AG04450 (cell line): Measurements from ENCODE around the gene DPF1. TPM values are rescaled to one million over a fixed set of nuclear protein-coding genes. Genes with fewer than 3 reads are reported as not detected.
"Not testable (repeated sequence)": the region's sequence is repeated elsewhere in the genome, so short reads cannot be mapped to it uniquely, and the experiment has no call there.

Experiments
- CTCF ChIA-PET: fragments of 300-600, 350-600 bp; formaldehyde crosslinking; extraction: SDS; loops from one replicate; lab custom pipeline; 2022; ENCODE audit warnings: antibody characterized with exemption, inconsistent platforms; lab: Charles Lee
- POLR2A ChIA-PET: fragments of 350-600 bp; formaldehyde crosslinking; extraction: SDS; loops from one replicate; lab custom pipeline; 2021; ENCODE audit warnings: antibody characterized with exemption, inconsistent platforms; lab: Yijun Ruan, JAX
- DNase-seq: peaks from one replicate; pipeline ENCODE4 v3.0.0-alpha.2; 2011; ENCODE audit warnings: low read depth, low spot score
- H3K27ac ChIP-seq: one replicate; pipeline ENCODE4 v1.5.1; 2012; ENCODE audit warnings: low read depth, low read length, control low read depth
- H3K27me3 ChIP-seq: one replicate; pipeline ENCODE4 v1.6.0; 2012; ENCODE audit warnings: low read length; ENCODE audit not compliant: control insufficient read depth, insufficient read depth
- H3K4me3 ChIP-seq: 2 replicates; pipeline ENCODE4 v1.5.1; 2011; ENCODE audit warnings: mild to moderate bottlenecking, low read depth, low read length, control low read depth
- H3K9me3 ChIP-seq: 2 replicates; pipeline ENCODE4 v1.5.1; 2012; ENCODE audit warnings: low read length; ENCODE audit not compliant: control insufficient read depth, insufficient read depth
- polyA plus RNA-seq: library from polyadenylated mRNA; depleted of rRNA; stranded (reverse); fragments of >200 nt; gene quantifications from 2 replicates; pipeline ENCODE4 v1.2.3, GENCODE V29; 2011
- TF ChIP-seq, protein P1 (sequence below): IDR thresholded peaks from 2 replicates; pipeline ENCODE4 v1.5.1; 2011; ENCODE audit warnings: low read depth, low read length, control low read depth, inconsistent platforms

The DPF1 gene
- polyA plus RNA-seq, 1 experiment, result 1.4 TPM

DNA sequence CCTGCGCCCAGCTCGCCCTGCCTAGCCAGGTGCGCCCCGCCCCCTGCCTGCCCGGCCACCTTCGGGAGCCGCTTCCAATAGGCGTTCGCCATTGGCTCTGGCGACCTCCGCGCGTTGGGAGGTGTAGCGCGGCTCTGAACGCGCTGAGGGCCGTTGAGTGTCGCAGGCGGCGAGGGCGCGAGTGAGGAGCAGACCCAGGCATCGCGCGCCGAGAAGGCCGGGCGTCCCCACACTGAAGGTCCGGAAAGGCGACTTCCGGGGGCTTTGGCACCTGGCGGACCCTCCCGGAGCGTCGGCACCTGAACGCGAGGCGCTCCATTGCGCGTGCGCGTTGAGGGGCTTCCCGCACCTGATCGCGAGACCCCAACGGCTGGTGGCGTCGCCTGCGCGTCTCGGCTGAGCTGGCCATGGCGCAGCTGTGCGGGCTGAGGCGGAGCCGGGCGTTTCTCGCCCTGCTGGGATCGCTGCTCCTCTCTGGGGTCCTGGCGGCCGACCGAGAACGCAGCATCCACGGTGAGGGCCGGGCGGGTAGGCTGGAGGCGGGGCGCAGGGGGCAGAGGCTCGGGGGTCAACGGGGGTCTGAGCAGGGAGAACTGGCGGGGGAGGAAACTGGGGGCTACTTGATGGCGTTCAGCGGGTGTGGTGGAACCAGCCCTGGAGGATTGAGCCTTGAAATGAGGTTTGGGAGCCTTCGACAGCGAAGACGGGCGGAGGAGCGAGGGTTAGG lies 40.6 kb upstream of the DPF1 start, which contains the start of gene SPINT2:
Gene SPINT2, plus strand, starts transcription at position 88 of the 727 bp plus-strand sequence. Its CDS starts 320 bp downstream, at position 408.
- POLR2A ChIA-PET, result no interaction called here
- Histone ChIP-seq H3K27me3 (peaks cover 3% of the 10 kb centered on the region), H3K4me3 (peak within 1 kb of the TSS; percentile 51), H3K9me3 (no peaks in the 10 kb centered on the region), H3K27ac (no peak within 1 kb of the TSS)
- no peak for DNase-seq
- CTCF ChIA-PET, result interaction anchor here (1.4 to 3.0 kb wide), 2 partner anchors 9 to 20 kb away, joined by 4 to 13 read pairs; partner anchors contain the start of gene PPP1R14A
- TF ChIP-seq, protein P1, sequence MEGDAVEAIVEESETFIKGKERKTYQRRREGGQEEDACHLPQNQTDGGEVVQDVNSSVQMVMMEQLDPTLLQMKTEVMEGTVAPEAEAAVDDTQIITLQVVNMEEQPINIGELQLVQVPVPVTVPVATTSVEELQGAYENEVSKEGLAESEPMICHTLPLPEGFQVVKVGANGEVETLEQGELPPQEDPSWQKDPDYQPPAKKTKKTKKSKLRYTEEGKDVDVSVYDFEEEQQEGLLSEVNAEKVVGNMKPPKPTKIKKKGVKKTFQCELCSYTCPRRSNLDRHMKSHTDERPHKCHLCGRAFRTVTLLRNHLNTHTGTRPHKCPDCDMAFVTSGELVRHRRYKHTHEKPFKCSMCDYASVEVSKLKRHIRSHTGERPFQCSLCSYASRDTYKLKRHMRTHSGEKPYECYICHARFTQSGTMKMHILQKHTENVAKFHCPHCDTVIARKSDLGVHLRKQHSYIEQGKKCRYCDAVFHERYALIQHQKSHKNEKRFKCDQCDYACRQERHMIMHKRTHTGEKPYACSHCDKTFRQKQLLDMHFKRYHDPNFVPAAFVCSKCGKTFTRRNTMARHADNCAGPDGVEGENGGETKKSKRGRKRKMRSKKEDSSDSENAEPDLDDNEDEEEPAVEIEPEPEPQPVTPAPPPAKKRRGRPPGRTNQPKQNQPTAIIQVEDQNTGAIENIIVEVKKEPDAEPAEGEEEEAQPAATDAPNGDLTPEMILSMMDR, result no peak

DNA sequence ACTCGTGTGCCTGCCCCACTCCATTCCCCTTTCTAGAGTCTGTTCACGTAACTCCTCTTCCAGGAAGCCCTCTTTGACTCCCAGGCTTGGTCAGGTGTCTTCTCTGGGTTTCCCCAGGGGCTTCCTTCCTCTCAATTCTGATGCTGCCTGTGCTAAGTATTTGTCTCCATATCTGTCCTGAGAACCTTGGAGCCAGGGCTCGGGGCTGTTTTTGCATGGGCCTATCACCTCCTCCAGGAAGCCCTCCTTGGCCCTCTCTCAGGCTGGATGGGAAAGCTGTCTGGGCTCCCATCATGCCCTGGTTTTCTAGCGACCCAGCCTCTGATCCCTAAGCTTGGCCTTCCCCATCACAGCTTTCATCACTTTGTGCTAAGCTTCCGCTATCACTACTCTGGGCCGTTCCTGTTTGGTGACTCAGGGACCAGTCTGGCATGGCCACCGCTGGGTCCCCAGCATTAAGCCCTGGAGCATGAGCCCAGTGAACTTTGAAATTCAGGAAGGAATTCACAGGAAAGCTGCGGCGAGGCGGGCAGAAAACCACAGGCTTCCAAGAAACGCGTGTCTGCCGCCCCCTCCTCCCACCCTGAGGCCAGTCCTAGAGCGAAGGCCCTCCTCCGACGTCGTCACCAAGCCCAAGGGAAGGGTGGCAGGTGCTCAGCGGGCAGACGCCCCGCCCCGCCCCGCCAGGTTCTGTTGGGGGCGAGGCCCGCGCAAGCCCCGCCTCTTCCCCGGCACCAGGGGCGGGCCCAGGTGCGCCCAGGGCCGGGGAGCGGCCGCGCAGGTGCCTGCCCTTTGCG lies 39.9 kb upstream of the DPF1 start:
- ChIA-PET CTCF (interaction anchor here (1.4 kb wide), 1 partner anchor 20 kb away, joined by 4 read pairs; no protein-coding TSS in a partner anchor), POLR2A (no interaction called here)
- DNase-seq, result no peak
- Histone ChIP-seq H3K27ac (no peak overlapping the region), H3K9me3 (no peaks in the 10 kb centered on the region), H3K4me3 (peak overlapping the region; percentile 51), H3K27me3 (peaks cover 3% of the 10 kb centered on the region)
- TF ChIP-seq, protein P1, result no peak

DNA sequence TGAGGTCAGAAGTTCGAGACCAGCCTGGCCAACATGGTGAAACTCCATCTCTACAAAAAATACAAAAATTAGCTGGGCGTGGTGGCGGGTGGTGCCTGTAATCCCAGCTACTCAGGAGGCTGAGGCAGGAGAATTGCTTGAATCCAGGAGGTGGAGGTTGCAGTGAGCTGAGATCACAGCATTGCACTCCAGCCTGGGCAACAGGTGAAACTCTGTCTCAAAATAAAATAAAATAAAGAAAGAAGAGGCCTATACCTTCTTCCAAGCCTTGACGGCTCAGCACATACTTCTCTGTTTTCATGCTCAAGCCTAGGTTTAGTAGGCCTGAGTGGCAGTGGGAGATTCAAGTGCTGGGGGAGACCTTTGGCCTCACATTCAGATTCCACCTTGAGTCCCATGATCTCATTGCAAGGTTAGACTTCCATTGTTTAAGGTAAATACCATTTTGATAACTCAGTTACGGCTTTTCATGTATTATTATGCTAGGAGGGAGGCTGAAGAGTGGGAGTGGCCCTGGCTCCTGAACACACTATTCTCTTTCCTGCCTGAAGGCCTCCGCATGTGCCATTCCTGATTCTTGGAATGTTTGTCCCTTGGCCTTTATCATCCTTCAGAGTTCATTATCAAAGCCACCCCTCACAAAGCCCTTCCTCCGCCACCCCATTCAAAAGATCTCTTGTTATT lies 38.7 kb upstream of the DPF1 start:
- POLR2A ChIA-PET, result no interaction called here

DNA sequence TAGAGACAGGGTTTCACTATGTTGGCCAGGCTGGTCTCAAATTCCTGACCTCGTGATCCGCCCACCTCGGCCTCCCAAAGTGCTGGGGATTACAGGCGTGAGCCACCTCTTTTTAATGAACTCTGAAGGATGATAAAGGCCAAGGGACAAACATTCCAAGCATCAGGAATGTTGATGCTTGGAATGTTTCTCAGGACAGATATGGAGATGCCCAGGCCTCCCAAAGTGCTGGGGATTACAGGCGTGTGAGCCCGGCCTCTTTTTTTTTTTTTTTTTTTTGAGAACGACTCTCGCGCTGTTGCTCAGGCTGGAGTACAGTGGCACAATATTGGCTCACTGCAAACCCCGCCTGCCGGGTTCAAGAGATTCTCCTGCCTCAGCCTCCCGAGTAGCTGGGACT lies 37.9 kb upstream of the DPF1 start:
- H3K27me3 ChIP-seq, H3K4me3 ChIP-seq, H3K9me3 ChIP-seq, DNase-seq, POLR2A ChIA-PET, CTCF ChIA-PET, H3K27ac ChIP-seq: not testable (repeated sequence)

More for the DNA sequence above, 38.7 kb upstream of the DPF1 start:
- DNase-seq, result no peak
- TF ChIP-seq, protein P1, result no peak
- no peaks in the 10 kb centered on the region for H3K9me3 ChIP-seq
- no peak overlapping the region for H3K27ac ChIP-seq
- no peak overlapping the region for H3K4me3 ChIP-seq
- H3K27me3 ChIP-seq, result peaks cover 3% of the 10 kb centered on the region
- CTCF ChIA-PET, result no interaction called here

DNA sequence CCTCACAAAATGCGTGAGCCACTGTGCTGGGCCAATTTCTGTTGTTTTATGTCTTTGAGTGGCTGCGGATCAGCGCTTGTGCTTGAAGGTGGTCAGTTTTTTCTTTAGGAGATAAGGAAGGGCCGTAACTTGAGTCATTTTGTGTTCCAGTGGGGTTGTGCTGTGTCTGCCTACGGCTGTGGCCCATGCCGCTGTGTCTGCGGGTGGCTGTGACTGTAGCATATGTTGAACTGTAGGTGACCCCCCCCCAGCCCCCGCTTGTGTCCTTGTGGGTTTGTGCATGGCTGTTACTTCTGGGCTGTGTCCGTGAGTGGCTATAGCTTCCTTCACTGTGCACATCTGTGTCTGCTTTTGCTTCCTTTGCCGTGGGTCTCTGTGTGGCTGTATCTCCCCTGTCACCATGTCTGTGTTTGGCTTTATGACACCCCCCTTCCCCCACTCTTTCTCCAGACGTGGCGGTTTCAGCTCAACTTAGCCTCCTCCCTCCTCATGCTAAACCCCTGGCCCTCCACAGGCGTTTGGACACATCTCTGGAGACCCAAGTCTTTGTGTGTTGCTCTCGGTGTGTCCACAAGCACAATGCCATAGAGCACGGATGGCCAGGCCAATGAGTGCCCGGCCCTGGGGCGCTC lies 31.5 kb upstream of the DPF1 start:
- TF ChIP-seq, protein P1, result no peak
- Histone ChIP-seq H3K4me3 (no peak overlapping the region), H3K9me3 (no peaks in the 10 kb centered on the region; the same call in 1 of the 2 replicates), H3K27ac (no peak overlapping the region), H3K27me3 (peaks cover 5% of the 10 kb centered on the region)
- DNase-seq, result no peak
- ChIA-PET CTCF (interaction anchor here (0.7 to 2.7 kb wide), 3 partner anchors 11 to 147 kb away, joined by 5 to 13 read pairs (median 12); partner anchors contain the start of gene FAM98C), POLR2A (interaction anchor here (0.7 to 1.1 kb wide), 2 partner anchors 33 to 34 kb away, joined by 3 to 5 read pairs; no protein-coding TSS in a partner anchor)
